Aorta (tissue), 5 donors: ENCODE measurements around the gene NCOA3. TPM values are rescaled to one million over a fixed set of nuclear protein-coding genes. Genes with fewer than 3 reads are reported as not detected.

Experiments used
- ATAC-seq: fragments of 200-7000 bp; cut with Tn5 transposase; one replicate; pipeline ENCODE4 v1.9.1; 2022; ENCODE audit warnings: moderate library complexity; ENCODE audit not compliant: low FRiP score
- DNase-seq, 2 donors: peaks; one replicate each; pipeline ENCODE4 v3.0.0-alpha.2; 2020
- H3K27ac ChIP-seq, 2 donors: one replicate each; pipeline ENCODE4 v1.5.1; 2013; ENCODE audit warnings: low read length in 2 of 2, mild to moderate bottlenecking in 2 of 2, moderate library complexity in 2 of 2, control low read depth in 1 of 2, inconsistent platforms in 1 of 2, low read depth in 1 of 2
- H3K27me3 ChIP-seq, 2 donors: one replicate each; pipeline ENCODE4 v1.6.1; 2013; ENCODE audit warnings: control low read depth in 1 of 2, low read length in 1 of 2, mild to moderate bottlenecking in 1 of 2, moderate library complexity in 1 of 2; ENCODE audit not compliant: insufficient read depth in 2 of 2, control insufficient read depth in 1 of 2
- H3K36me3 ChIP-seq, 2 donors: one replicate each; pipeline ENCODE4 v1.6.1; 2013; ENCODE audit warnings: control low read depth in 1 of 2, low read length in 1 of 2, mild to moderate bottlenecking in 1 of 2; ENCODE audit not compliant: insufficient read depth in 2 of 2, control insufficient read depth in 1 of 2
- H3K4me1 ChIP-seq, 2 donors: one replicate each; pipeline ENCODE4 v1.6.1; 2013; ENCODE audit warnings: low read length in 2 of 2, control low read depth in 1 of 2, mild to moderate bottlenecking in 1 of 2, moderate library complexity in 1 of 2; ENCODE audit not compliant: insufficient read depth in 2 of 2, control insufficient read depth in 1 of 2
- H3K4me3 ChIP-seq, 2 donors: one replicate each; pipeline ENCODE4 v1.5.1; 2013; ENCODE audit warnings: low read length in 2 of 2, control low read depth in 1 of 2, mild to moderate bottlenecking in 1 of 2
- H3K9me3 ChIP-seq: one replicate; pipeline ENCODE4 v1.6.1; 2013; ENCODE audit warnings: mild to moderate bottlenecking, low read length; ENCODE audit not compliant: control insufficient read depth
- WGBS, 2 donors: extraction: QIAGEN DNeasy Blood & Tissue Kit; methylation state at CpG; one replicate each; pipeline ENCODE4 v1.1.7; 2013; 5-methylcytosine and 5-hydroxymethylcytosine counted together
- intact Hi-C, 2 donors: fragments of 100-400 bp; cut with DNase I; formaldehyde crosslinking; loops; one replicate each; pipeline versions ENCODE4 v1.14.2 to v1.15.0; 2022
- polyA plus RNA-seq, 2 donors: library from polyadenylated mRNA; stranded (reverse); fragments of 200-250 nt; gene quantifications; one replicate each; pipeline ENCODE4 v1.2.3, GENCODE V29; 2013
- total RNA-seq, 2 donors: library from RNA; stranded (reverse); fragmentation: NEBNext Ultra II Directional; extraction: Animal tissue kit (Norgen Biotek cat#: 25700); gene quantifications; one replicate each; pipeline ENCODE4 v1.2.1, GENCODE V29; 2021
- donor health status: healthy with polysubstance abuse.
- donor health status: Bipolar disorder and iron deficiency.
- donor health status: DM: no; HTN: no; CAD: no.
- donor health status: DM: no; HTN: no; CAD: no.
- donor health status: DM: yes; HTN: yes; CAD: no.

The NCOA3 gene
- total and polyA plus RNA-seq, 4 donors, result 4.8 to 53.7 (median 27.7) TPM

- Histone ChIP-seq H3K36me3 (peaks cover 0 to 2% of the 10 kb centered on the region in 2 donors), H3K27me3 (no peaks in the 10 kb centered on the region), H3K4me3 (no peak overlapping the region), H3K27ac (no peak overlapping the region), H3K9me3 (no peaks in the 10 kb centered on the region), H3K4me1 (peaks cover 0 to 2% of the 10 kb centered on the region in 2 donors)
- DNase-seq (no peak), ATAC-seq (no peak)
- 91 to 92% methylated on average over 5 of the region's 5 CpGs for WGBS, 2 donors
- intact Hi-C loops, result no loop called here
Observed at GRCh38 chr20:47534405-47534804, 32.7 kb downstream of the NCOA3 start.

DNA sequence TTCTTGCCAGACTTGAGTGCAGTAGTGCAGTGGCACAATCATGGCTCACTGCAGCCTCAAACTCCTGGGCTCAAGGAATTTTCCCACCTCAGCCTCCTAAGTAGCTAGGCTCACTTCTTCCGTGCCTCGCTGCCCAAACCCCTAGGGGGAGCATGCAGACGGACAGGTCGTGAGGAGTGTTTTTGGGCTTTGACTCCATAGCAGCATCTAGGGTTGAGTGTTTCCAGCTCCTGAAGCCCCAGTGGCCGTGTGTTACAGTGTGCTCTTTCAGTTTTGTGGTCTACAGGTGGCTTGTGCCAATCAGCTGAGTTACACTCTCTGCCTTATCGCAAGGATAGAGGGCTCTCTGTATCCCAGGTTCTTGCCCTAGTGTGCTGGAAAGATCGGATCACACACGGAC lies 33.4 kb downstream of the NCOA3 start:
- Histone ChIP-seq H3K4me1 (peaks cover 0 to 2% of the 10 kb centered on the region in 2 donors), H3K27me3 (no peaks in the 10 kb centered on the region), H3K4me3 (no peak overlapping the region), H3K9me3 (no peaks in the 10 kb centered on the region), H3K27ac (no peak overlapping the region), H3K36me3 (peaks cover 0 to 2% of the 10 kb centered on the region in 2 donors)
- ATAC-seq, result no peak
- intact Hi-C loops, result no loop called here
- no peak for DNase-seq
- 81 to 83% methylated on average over 8 of the region's 8 CpGs for WGBS, 2 donors

DNA sequence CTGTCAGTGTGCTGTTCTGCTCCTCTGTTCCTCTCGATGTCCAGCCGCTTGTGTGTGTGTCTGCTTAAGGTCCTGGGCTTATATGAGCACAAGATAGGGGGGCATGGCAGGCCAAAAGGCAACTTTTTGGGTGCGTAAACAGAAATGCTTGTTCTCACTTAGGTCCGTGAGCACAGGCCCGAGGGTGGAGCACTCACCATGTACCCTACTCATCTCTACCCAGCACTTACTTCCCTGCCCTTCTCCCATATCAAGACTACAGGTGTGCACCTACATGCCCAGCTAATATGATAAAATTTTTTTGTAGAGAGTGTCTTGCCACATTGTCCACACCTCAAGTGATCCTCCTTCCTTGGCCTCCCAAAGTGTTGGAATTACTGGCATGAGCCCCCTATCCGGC lies 34.3 kb downstream of the NCOA3 start:
- no peak for ATAC-seq
- Histone ChIP-seq H3K4me3 (no peak overlapping the region), H3K27ac (no peak overlapping the region), H3K36me3 (peaks cover 0 to 2% of the 10 kb centered on the region in 2 donors), H3K4me1 (peaks cover 0 to 2% of the 10 kb centered on the region in 2 donors), H3K27me3 (no peaks in the 10 kb centered on the region), H3K9me3 (no peaks in the 10 kb centered on the region)
- WGBS, 2 donors, result 94 to 97% methylated on average over 6 of the region's 6 CpGs
- no peak for DNase-seq
- intact Hi-C loops, result no loop called here

GRCh38 chr20:47540443-47541354 lies 39.0 kb downstream of the NCOA3 start:
- intact Hi-C loops, result no loop called here
- Histone ChIP-seq H3K36me3 (peaks cover 0 to 2% of the 10 kb centered on the region in 2 donors), H3K27ac (no peak overlapping the region), H3K4me1 (peaks cover 2 to 5% of the 10 kb centered on the region in 2 donors), H3K27me3 (no peaks in the 10 kb centered on the region), H3K4me3 (no peak overlapping the region), H3K9me3 (no peaks in the 10 kb centered on the region)
- WGBS, 2 donors, result 55 to 58% methylated on average over 5 of the region's 5 CpGs
- ATAC-seq (no peak), DNase-seq (no peak)

DNA sequence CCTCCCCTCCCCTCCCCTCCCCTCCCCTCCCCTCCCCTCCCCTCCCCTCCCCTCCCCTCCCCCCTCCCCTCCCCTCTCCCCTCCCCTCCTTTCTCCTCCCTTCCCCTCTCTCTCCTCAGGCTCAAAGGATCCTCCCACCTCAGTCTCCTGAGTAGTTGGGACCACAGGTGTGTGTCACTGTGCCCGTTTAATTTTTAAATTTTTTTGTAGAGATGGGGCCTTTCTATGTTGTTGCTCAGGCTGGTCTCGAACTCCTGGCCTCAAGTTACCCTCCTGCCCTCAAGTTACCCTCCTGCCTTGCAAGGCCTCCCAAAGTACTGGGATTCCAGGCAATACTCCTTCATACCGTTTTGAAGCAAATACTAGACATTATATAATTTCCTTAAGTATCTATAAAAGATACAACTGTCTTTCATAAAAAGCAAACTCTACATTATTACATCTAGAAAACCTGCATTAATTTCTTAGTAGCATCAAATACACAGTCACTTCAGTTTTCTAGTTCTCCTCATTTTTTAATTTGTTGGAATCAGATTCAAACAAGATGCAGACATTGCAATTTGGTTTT lies 39.8 kb downstream of the NCOA3 start:
- 69 to 75% methylated on average over 3 of the region's 3 CpGs for WGBS, 2 donors
- H3K27ac ChIP-seq, result no peak overlapping the region
- H3K4me3 ChIP-seq, result no peak overlapping the region
- no peak for DNase-seq
- peaks cover 2 to 5% of the 10 kb centered on the region in 2 donors for H3K4me1 ChIP-seq
- intact Hi-C loops, result no loop called here
- H3K27me3 ChIP-seq, result no peaks in the 10 kb centered on the region
- no peak for ATAC-seq
- H3K36me3 ChIP-seq, result no peaks in the 10 kb centered on the region
- H3K9me3 ChIP-seq, result no peaks in the 10 kb centered on the region

DNA sequence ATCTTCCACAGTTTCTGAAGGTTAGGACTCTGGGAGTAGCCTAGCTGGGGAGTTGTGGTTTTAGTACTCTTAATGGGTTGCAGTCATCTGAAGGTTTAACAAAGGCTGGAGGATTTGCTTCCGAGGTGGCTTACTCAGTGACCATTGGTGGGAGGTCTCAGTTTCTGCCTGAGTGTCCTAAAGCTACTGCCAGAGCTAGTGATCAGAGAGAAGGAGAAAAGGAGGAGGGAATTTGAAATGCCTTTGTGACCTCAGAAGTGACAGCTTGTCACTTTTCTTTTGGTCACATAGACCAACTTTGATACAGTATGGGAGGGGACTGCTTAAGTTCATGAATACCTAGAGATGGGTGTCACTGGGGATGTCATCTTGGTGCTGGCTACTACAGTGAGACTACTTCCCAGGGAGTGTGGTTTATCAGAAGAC lies 41.3 kb downstream of the NCOA3 start:
- no peak for DNase-seq
- 58 to 59% methylated on average over 1 of the region's 1 CpG for WGBS, 2 donors
- no peaks in the 10 kb centered on the region for H3K27me3 ChIP-seq
- no peak for ATAC-seq
- intact Hi-C loops, result no loop called here
- peaks cover 2 to 5% of the 10 kb centered on the region in 2 donors for H3K4me1 ChIP-seq
- H3K27ac ChIP-seq, result no peak overlapping the region
- H3K4me3 ChIP-seq, result no peak overlapping the region
- H3K36me3 ChIP-seq, result no peaks in the 10 kb centered on the region
- no peaks in the 10 kb centered on the region for H3K9me3 ChIP-seq

DNA sequence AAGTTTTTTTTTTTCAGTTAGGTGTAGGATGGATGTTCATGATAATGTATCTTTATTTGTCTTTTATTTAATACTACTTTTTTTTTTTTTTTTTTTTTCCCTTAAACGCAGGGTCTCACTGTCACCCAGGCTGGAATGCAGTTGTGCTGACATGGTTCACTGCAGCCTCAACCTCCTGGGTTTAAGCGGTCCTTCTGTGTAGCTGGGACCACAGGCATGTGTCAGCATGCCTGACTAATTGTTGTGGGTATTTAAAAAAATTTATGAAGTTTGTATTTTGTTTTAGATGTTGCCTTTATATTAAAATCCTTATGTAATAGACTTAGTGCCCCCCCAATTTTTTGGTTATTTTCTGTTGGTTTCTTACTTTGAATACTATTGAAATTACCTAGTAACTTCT lies 42.6 kb downstream of the NCOA3 start:
- no peak overlapping the region for H3K27ac ChIP-seq
- intact Hi-C loops, result no loop called here
- H3K36me3 ChIP-seq, result no peaks in the 10 kb centered on the region
- no peaks in the 10 kb centered on the region for H3K27me3 ChIP-seq
- H3K9me3 ChIP-seq, result no peaks in the 10 kb centered on the region
- H3K4me3 ChIP-seq, result no peak overlapping the region
- ATAC-seq (no peak), DNase-seq (no peak)
- 39 to 49% methylated on average over 2 of the region's 2 CpGs for WGBS, 2 donors
- H3K4me1 ChIP-seq, result peaks cover 2 to 3% of the 10 kb centered on the region in 2 donors

- no peak for ATAC-seq
- DNase-seq, result no peak
- WGBS, 2 donors, result 54 to 57% methylated on average over 2 of the region's 2 CpGs
- H3K4me1 ChIP-seq, result peaks cover 2 to 3% of the 10 kb centered on the region in 2 donors
- H3K27me3 ChIP-seq, result no peaks in the 10 kb centered on the region
- no peak overlapping the region for H3K27ac ChIP-seq
- H3K9me3 ChIP-seq, result no peaks in the 10 kb centered on the region
- H3K36me3 ChIP-seq, result no peaks in the 10 kb centered on the region
- no peak overlapping the region for H3K4me3 ChIP-seq
- intact Hi-C loops, result no loop called here
Observed at GRCh38 chr20:47544852-47545251, 43.2 kb downstream of the NCOA3 start.

GRCh38 chr20:47545499-47545898 lies 43.8 kb downstream of the NCOA3 start:
- Histone ChIP-seq H3K27me3 (no peaks in the 10 kb centered on the region), H3K36me3 (no peaks in the 10 kb centered on the region), H3K27ac (no peak overlapping the region), H3K9me3 (no peaks in the 10 kb centered on the region), H3K4me3 (no peak overlapping the region), H3K4me1 (peaks cover 2 to 3% of the 10 kb centered on the region in 2 donors)
- ATAC-seq (no peak), DNase-seq (no peak)
- intact Hi-C loops, result no loop called here
- WGBS, 2 donors, result 96 to 99% methylated on average over 4 of the region's 4 CpGs
